Body of pancreas (tissue), 4 donors: Measurements from ENCODE around the gene ATOH1.

Experiments used
- CTCF ChIP-seq, 7 experiments: fragments of 450-650 bp in 4 of 7; fragments of 200-600 bp in 3 of 7; sonication (generic) in 3 of 7; IDR thresholded peaks; one replicate each; pipeline ENCODE4 v1.5.1; 2016 to 2019; ENCODE audit warnings: antibody characterized with exemption in 7 of 7
- POLR2A ChIP-seq, 3 donors: fragments of 450-650 bp; IDR thresholded peaks; one replicate each; pipeline ENCODE4 v1.6.1; 2016; ENCODE audit warnings: antibody characterized with exemption in 3 of 3, mild to moderate bottlenecking in 2 of 3

GRCh38 chr4:93786149-93786548 is 42.4 kb upstream of the ATOH1 start:
- TF ChIP-seq POLR2A (IDR thresholded peaks at IDR 0.05) (no peak), CTCF (IDR thresholded peaks at IDR 0.05) (no peak)
